RPMI7951 (cell line): Measurements from ENCODE around the gene PES1. TPM values are rescaled to one million over a fixed set of nuclear protein-coding genes. Genes with fewer than 3 reads are reported as not detected.
"Not testable (repeated sequence)": the region's sequence is repeated elsewhere in the genome, so short reads cannot be mapped to it uniquely, and the experiment has no call there.

Source experiments
- DNase-seq: peaks from one replicate; pipeline ENCODE4 v3.0.0-alpha.2; 2012; ENCODE audit warnings: low read depth
- total RNA-seq: library from RNA; depleted of rRNA; stranded (reverse); fragments of >200 nt; shearing (Covaris generic); gene quantifications from 2 replicates; pipeline ENCODE4 v1.2.3, GENCODE V29; 2014; rRNA removed

PES1 gene
- 56.8 and 64.3 TPM in 2 replicates for total RNA-seq

DNA sequence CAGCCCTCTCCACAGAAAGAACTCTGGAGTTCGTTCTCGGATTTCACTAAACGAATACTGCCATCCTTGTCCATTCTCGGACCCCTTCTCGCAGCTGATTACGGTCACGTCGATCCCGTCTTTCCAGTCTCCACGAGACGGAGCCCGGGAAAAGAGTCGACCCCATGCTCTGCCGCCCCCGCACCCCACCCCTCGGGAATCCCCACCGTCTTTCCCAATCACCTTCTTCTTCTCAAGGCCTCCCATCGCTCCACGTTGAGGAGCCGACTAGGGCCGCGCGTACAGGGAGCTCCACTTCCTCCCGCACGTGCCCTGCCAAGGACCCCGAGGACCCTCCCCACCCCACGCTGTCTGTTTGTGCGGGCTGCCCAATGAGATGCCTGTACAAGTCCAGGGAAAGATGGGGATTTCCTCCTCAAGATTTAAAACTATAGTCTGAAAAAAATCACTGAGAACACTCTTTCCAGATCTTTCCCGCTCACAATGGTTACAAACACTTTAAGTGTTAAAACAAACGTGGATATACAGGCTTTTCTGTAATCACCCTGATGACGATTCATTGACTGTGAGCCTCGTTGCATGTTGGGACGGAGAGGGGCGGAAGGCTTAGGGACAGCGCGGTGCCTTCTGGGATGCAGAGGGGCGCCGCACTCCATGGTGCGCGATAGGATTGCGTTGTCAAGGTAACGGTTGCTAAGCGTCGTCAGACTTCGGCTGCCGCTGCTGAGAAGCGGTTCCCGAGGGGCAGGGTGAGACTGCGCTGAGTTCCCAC lies at the start of gene PES1:
Gene PES1 (minus strand): TSS at position 323 of the 772 bp plus-strand sequence. CDS start 77 bp downstream, at position 246.
- DNase-seq = peak; percentile 98

- no peak for DNase-seq
These were observed 49.2 kb upstream of the PES1 start for GRCh38 chr22:30640839-30641430.

GRCh38 chr22:30640361-30640760 lies 48.7 kb upstream of the PES1 start:
- DNase-seq = peak; percentile 21

DNA sequence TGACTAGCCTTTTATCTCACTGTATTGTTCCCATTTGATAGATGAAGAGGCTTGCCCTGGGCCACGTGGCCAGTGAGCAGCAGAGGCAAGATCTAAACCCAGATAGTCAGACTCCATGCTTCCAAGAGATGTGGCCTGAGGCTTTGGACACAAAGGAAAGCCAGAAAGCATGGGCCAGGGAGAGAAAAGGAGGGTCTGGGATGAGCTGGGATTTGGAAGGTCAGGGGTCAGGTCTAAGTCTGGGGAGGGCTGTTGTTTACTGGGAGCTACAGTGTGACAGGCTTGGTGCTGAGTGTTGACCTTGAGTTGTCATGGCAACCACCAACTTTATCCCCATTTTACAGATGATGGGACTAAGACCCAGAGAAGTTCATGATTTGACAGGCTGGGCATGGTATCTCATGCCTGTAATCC lies 46.0 kb upstream of the PES1 start:
- peak; percentile 47 for DNase-seq

- DNase-seq = peak; percentile 40
These were observed 44.7 kb upstream of the PES1 start for GRCh38 chr22:30636226-30637077.

GRCh38 chr22:30635273-30636225 lies 43.8 kb upstream of the PES1 start, which contains the start of gene SLC35E4:
SLC35E4 (plus strand) TSS chr22:30635781; CDS start chr22:30636451, 670 bp downstream.
- peak; percentile 88 for DNase-seq

DNA sequence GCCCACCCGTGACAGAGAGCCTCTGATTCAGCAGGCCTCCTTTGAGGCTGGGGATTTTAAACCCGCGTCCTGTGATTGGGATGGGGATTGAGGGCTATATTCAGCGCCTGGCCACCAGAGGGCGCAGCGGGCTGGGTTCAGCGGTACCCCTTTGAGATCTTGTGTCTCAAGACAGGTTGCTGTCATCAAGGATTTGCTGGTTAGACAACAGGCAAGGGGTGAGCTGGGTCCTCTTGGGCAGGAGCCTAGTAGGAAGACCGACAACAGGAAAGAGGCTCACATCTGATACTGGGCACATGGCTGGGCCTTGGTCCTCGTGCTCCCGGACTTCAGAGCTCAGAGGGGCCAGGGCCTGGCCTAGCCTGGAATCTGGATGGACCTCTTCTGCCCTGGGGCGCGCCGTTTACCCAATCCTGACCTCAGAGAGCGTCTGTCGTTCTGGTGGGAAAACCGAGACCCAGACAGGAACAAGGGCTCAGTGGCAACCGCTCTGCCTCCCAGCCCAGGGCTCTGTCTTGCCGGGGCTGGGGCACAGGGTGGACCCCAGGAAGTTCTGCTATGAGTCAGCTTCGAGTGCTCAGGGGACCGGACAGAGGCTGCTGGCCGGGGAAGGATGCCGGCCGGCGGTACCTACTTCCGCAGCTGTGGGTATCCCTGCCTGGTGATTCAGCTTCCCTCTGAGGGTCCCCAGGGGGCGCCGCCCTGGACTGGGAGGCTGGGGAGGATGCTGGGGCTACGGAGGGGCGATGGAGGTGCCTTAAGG lies 42.9 kb upstream of the PES1 start:
- peak; percentile 88 for DNase-seq

GRCh38 chr22:30631469-30631868 lies 39.8 kb upstream of the PES1 start:
- DNase-seq = not testable (repeated sequence)

GRCh38 chr22:30628491-30628890 lies 36.8 kb upstream of the PES1 start:
- DNase-seq = no peak

- no peak for DNase-seq
These were observed 35.8 kb upstream of the PES1 start for GRCh38 chr22:30627471-30627870.

GRCh38 chr22:30626413-30626812 lies 34.7 kb upstream of the PES1 start:
- no peak for DNase-seq

- DNase-seq = not testable (repeated sequence)
These were observed 28.2 kb upstream of the PES1 start for GRCh38 chr22:30619909-30620308.

GRCh38 chr22:30617819-30618218 lies 26.1 kb upstream of the PES1 start:
- no peak for DNase-seq

DNA sequence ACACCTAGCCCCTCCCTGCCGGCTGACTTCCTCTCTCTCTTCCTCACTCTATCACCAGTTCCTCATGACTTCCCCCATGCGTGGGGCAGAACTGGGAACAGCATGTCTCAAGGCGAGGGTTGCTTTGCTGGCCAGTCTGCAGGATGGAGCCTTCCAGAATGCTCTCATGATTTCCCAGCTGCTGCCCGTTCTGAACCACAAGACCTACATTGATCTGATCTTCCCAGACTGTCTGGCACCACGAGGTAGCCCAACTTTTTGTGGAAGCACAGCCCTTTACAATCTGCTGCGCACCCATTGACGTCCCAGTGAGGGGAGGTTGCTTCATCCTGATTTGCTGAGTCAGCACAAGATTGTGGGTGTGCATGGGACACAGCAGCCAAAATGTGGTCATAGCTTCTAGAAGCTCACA lies 23.8 kb upstream of the PES1 start:
- no peak for DNase-seq

- no peak for DNase-seq
These were observed 23.2 kb upstream of the PES1 start for GRCh38 chr22:30614879-30615278.

DNA sequence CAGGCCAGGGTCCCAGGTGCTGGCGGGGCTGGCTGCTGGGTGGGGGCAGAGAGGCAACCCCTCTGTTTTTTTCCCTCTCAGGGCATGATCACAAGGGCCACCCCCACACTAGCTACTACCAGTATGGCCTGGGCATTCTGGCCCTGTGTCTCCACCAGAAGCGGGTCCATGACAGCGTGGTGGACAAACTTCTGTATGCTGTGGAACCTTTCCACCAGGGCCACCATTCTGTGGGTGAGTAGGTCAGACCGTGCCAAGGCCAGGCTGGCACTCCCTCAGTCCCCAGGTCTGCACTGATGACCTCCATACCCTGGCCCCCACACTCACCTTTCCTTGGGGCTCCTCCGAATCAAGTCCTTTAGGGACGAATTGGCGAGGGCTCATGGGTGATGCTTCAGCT lies 22.6 kb upstream of the PES1 start:
- DNase-seq = no peak

DNA sequence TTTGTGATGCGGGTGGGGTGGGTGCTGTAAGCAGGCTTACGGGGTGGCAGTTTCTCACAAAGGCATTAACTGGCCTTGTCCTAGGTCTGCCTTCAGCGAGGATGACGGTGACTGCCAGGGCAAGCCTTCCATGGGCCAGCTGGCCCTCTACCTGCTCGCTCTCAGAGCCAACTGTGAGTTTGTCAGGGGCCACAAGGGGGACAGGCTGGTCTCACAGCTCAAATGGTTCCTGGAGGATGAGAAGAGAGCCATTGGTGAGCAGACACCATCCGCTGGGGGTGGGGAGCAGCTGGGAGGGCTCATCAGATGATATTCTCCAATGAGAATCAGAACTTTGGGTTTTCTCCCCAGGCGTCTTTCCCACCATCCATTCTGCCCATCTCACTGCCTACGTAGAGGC lies 21.1 kb upstream of the PES1 start:
- no peak for DNase-seq

- no peak for DNase-seq
These were observed 19.5 kb upstream of the PES1 start for GRCh38 chr22:30611197-30611596.

DNA sequence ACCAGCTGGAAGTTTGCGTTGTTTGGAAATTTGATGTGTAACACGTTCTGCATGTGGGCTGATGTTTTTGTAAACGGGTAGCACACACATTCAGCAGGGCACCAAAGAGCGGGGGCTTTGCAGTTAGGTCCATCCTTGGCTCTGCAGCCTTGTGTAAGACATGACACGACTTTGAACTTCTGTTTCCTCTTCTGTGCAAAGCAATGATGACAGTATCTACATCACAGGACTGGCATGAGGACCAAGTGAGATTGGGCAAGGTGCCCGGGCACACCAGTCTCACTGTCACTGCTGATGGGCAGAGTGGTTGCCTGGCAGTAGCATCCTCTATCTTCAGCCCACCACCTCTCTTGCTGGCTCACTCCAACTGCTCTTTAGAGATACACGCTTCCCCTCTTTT lies 18.6 kb upstream of the PES1 start:
- DNase-seq = no peak
